Thyroid gland (tissue), 4 donors: Measurements from ENCODE around the gene RAD21L1.

Source experiments
- POLR2A ChIP-seq, 2 donors: fragments of 450-650 bp; IDR thresholded peaks; one replicate each; pipeline ENCODE4 v1.6.1; 2017; ENCODE audit warnings: antibody characterized with exemption in 2 of 2, mild to moderate bottlenecking in 2 of 2, moderate library complexity in 1 of 2
- TF ChIP-seq, protein P1 (sequence below), 6 experiments: fragments of 200-600 bp in 3 of 6; fragments of 450-650 bp in 3 of 6; sonication (generic) in 3 of 6; IDR thresholded peaks; one replicate each; pipeline ENCODE4 v1.5.1; 2016 to 2019; ENCODE audit warnings: antibody characterized with exemption in 6 of 6, mild to moderate bottlenecking in 2 of 6, inconsistent platforms in 1 of 6, moderate library complexity in 1 of 6

DNA sequence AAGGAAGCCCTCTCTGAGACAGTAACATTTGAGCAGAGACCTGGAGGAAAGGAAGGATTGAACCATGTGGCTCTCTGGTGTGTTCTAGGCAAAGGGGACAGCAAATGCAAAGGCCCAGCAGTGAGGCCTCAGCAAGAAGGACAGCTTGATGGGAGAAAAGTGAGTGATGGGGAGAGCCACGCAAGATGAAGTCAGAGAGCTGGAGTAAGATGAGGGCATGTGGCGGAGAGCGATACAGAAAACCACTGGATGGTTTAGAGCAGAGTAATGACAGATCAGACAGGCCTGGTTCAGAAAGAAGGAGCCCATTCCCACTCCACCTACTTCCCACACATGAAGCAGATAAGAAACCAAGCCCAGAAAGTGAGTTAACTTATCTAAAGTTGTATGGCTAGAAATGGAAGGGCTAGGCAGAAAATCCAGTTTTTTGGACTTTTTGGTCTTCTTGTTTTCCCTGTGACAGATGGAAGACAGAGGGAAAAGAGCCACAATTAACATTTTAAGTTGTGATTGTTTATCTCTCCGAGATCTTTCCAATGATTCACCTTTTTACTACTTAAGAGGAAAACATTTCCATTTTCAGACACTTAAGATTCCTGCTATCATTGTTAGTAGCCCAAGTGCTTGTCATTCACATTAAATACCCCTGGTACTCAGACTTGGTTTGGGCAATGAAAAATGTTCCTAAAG is 39.5 kb downstream of the RAD21L1 start:
- TF ChIP-seq POLR2A (IDR thresholded peaks at IDR 0.05): no peak
- TF ChIP-seq, protein P1, sequence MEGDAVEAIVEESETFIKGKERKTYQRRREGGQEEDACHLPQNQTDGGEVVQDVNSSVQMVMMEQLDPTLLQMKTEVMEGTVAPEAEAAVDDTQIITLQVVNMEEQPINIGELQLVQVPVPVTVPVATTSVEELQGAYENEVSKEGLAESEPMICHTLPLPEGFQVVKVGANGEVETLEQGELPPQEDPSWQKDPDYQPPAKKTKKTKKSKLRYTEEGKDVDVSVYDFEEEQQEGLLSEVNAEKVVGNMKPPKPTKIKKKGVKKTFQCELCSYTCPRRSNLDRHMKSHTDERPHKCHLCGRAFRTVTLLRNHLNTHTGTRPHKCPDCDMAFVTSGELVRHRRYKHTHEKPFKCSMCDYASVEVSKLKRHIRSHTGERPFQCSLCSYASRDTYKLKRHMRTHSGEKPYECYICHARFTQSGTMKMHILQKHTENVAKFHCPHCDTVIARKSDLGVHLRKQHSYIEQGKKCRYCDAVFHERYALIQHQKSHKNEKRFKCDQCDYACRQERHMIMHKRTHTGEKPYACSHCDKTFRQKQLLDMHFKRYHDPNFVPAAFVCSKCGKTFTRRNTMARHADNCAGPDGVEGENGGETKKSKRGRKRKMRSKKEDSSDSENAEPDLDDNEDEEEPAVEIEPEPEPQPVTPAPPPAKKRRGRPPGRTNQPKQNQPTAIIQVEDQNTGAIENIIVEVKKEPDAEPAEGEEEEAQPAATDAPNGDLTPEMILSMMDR (IDR thresholded peaks at IDR 0.05): no peak
